ENCODE measurements around the gene CTAG1A. TPM values are rescaled to one million over a fixed set of nuclear protein-coding genes. Genes with fewer than 3 reads are reported as not detected.

Gene CTAG1A
- total and polyA plus RNA-seq, 2 experiments from 2014 or later = not detected

DNA sequence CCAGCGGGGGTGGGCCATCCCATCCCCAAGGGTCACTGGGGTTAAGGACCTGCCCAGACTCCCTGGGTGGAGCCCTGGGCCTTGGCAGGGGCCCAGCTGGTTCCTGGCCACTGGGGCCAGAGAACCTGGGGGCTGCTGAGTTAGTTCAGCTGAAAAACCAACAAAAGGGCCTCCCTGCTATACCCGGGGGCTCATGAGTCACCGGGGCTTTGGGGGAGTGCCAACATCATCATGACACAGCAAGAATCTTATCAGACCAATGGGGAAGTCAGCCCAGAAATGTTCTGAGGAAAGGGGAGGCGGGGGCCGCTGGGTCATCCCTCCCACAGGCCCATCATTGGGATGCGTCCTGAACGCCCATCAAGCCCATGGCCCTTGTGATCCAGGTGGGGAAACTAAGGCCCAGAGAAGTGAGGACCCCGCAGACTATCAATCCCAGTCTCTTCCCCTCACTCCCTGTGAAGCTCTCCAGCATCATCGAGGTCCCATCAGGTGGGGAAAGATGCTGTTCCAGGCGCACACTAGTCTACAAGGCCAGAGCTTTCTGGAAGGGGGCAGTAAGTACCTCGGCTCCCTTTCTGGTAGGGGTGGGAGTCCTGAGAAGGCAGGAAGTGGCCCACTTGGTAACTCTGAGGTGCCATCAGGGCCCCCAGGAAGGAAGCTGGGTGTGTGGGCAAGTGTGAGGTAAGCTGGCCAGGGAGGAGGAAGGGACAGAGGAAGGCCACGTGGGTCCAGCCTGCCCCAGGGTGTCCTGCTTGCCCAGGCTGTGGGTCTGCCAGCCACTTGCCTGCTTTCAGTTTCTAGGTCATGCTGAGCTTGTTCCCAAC, 42.8 kb upstream of the CTAG1A start:
- no peaks in the 10 kb centered on the region for H3F3A ChIP-seq (replicated peaks; ENCODE audit: low read depth)
- no peak for ATAC-seq
- H3K27ac Mint-ChIP-seq = no peak overlapping the region
- H3K9me2 ChIP-seq (ENCODE audit: insufficient read depth) = no peaks in the 10 kb centered on the region
- no peak overlapping the region for H3K4me3 ChIP-seq
- H4K20me1 ChIP-seq (replicated peaks; ENCODE audit: insufficient read depth) = no peaks in the 10 kb centered on the region
- peaks cover 5% of the 10 kb centered on the region for H3K27me3 Mint-ChIP-seq (ENCODE audit: insufficient read depth, low read depth, poor library complexity)
- no peak for DNase-seq (ENCODE audit: low spot score)
- TF ChIP-seq REST (IDR thresholded peaks at IDR 0.05; ENCODE audit: unreplicated experiment) = no peak
- H3K79me2 ChIP-seq (replicated peaks; ENCODE audit: insufficient read depth) = 0 out of 2 replicates have a peak, but pooled peaks cover 3% of the 10 kb centered on the region
- no peak overlapping the region for H3K4me2 ChIP-seq
- H3K4me3 Mint-ChIP-seq = no peak overlapping the region
- peaks cover 31% of the 10 kb centered on the region for H3K36me3 Mint-ChIP-seq (ENCODE audit: low read depth)
- no peaks in the 10 kb centered on the region for H3K9me3 Mint-ChIP-seq
- no peaks in the 10 kb centered on the region for H3K27me3 ChIP-seq (ENCODE audit: insufficient read depth)
- no peaks in the 10 kb centered on the region for H3K36me3 ChIP-seq (ENCODE audit: insufficient read depth)
- peaks cover 5% of the 10 kb centered on the region for H3K4me1 Mint-ChIP-seq
- no peak overlapping the region for H2AFZ ChIP-seq
- H3K4me1 ChIP-seq (ENCODE audit: insufficient read depth) = no peaks in the 10 kb centered on the region
- H3K27ac ChIP-seq (ENCODE audit: low read depth) = no peak overlapping the region

DNA sequence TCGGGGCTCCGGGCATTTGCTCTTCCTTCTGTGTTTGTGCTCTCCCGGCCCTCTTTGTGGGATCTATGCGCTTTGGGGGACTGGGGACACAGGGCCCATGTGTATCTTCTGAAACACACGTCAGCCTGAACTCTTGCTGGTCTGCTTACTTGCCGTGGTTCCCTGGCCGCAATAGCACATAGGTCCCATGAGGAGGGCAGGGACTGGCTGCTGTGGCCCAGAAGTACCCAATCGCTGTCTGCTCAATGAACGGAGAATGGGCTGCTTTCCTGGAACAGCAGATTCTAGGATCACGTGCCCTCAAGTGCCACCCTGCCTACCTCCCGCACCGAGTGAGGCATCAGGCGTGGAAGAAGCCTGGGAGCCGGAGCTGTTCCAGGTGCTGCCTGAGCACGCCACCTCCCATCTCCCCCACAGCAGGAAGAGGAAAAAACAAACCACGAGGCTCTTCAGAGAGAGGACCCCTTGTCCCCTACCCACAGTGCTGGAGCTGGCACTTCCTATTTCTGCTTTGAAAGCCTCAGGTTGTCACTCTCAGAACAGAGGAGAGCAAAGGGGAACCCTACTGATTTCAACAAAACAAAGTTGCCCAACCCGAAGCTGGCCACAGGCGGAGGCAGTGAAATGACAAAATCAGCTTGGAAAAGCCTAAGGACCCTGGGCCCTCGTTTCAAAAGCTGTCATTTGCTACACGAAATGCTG, 42.1 kb upstream of the CTAG1A start:
- H2AFZ ChIP-seq = no peak overlapping the region
- TF ChIP-seq EZH2 (IDR thresholded peaks at IDR 0.05; ENCODE audit: low read depth, unreplicated experiment) (no peak), ZNF114 (CRISPR knock-in tag; IDR thresholded peaks at IDR 0.05) (no peak), EZH2phosphoT487 (IDR thresholded peaks at IDR 0.05; ENCODE audit: unreplicated experiment) (no peak), CREB1 (CRISPR knock-in tag; IDR thresholded peaks at IDR 0.05; ENCODE audit: low read depth) (no peak), ZNF331 (CRISPR knock-in tag; IDR thresholded peaks at IDR 0.05; ENCODE audit: low read depth) (no peak), JUNB (IDR thresholded peaks at IDR 0.05; ENCODE audit: unreplicated experiment) (no peak), POLR2AphosphoS5 (IDR thresholded peaks at IDR 0.05; ENCODE audit: low read depth) (no peak), NANOG (IDR thresholded peaks at IDR 0.05; ENCODE audit: borderline replicate concordance) (no peak), ETS1 (IDR thresholded peaks at IDR 0.05) (no peak), REST (IDR thresholded peaks at IDR 0.05; ENCODE audit: unreplicated experiment) (no peak), STAT1 (IDR thresholded peaks at IDR 0.05; ENCODE audit: unreplicated experiment) (no peak)
- TF ChIP-seq, protein P1, sequence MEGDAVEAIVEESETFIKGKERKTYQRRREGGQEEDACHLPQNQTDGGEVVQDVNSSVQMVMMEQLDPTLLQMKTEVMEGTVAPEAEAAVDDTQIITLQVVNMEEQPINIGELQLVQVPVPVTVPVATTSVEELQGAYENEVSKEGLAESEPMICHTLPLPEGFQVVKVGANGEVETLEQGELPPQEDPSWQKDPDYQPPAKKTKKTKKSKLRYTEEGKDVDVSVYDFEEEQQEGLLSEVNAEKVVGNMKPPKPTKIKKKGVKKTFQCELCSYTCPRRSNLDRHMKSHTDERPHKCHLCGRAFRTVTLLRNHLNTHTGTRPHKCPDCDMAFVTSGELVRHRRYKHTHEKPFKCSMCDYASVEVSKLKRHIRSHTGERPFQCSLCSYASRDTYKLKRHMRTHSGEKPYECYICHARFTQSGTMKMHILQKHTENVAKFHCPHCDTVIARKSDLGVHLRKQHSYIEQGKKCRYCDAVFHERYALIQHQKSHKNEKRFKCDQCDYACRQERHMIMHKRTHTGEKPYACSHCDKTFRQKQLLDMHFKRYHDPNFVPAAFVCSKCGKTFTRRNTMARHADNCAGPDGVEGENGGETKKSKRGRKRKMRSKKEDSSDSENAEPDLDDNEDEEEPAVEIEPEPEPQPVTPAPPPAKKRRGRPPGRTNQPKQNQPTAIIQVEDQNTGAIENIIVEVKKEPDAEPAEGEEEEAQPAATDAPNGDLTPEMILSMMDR (conservative IDR thresholded peaks at IDR 0.05; ENCODE audit: low read depth in 2 of 2) = no peak

More for the DNA sequence above, 42.1 kb upstream of the CTAG1A start:
- Histone ChIP-seq H3K4me1 (ENCODE audit: insufficient read depth) (no peaks in the 10 kb centered on the region), H3K4me3 (no peak overlapping the region), H3F3A (replicated peaks; ENCODE audit: low read depth) (0 out of 2 replicates have a peak, but pooled peaks cover 2% of the 10 kb centered on the region), H4K20me1 (replicated peaks; ENCODE audit: insufficient read depth) (no peaks in the 10 kb centered on the region), H3K27me3 (ENCODE audit: insufficient read depth) (no peaks in the 10 kb centered on the region), H3K36me3 (ENCODE audit: insufficient read depth) (no peaks in the 10 kb centered on the region), H3K79me2 (replicated peaks; ENCODE audit: insufficient read depth) (peaks cover 4% of the 10 kb centered on the region), H3K4me2 (no peak overlapping the region), H3K27ac (ENCODE audit: low read depth) (no peak overlapping the region), H3K9me2 (ENCODE audit: insufficient read depth) (no peaks in the 10 kb centered on the region)
- Mint-ChIP-seq H3K4me3 (no peak overlapping the region), H3K9me3 (no peaks in the 10 kb centered on the region), H3K27me3 (ENCODE audit: insufficient read depth, low read depth, poor library complexity) (peaks cover 5% of the 10 kb centered on the region), H3K36me3 (ENCODE audit: low read depth) (peaks cover 31% of the 10 kb centered on the region), H3K27ac (no peak overlapping the region), H3K4me1 (peaks cover 6% of the 10 kb centered on the region)
- DNase-seq (ENCODE audit: low spot score) = no peak
- ATAC-seq = no peak

All from GM23338 (cell line).